Endothelial cell of umbilical vein (primary cell): ENCODE measurements around the gene AFF4. TPM values are rescaled to one million over a fixed set of nuclear protein-coding genes. Genes with fewer than 3 reads are reported as not detected.
A peak's percentile ranks its signal among the peaks of the same experiment; 100 is the strongest.

Experiments
- BruUV-seq: library from RNA; stranded (reverse); fragments of 400-500 nt; replicated peaks from 2 replicates; lab custom pipeline; 2021; lab: Mats Ljungman, UMichigan
- CTCF ChIA-PET: fragments of 300-600, 350-600 bp; sonication (Branson Sonifier 250); formaldehyde crosslinking; loops from one replicate; lab custom pipeline; 2021; ENCODE audit warnings: antibody characterized with exemption, inconsistent platforms; lab: Charles Lee
- POLR2A ChIA-PET: fragments of 300-600, 350-600 bp; sonication (Branson Sonifier 250); formaldehyde crosslinking; loops from one replicate; lab custom pipeline; 2021; ENCODE audit warnings: antibody characterized with exemption, inconsistent platforms; lab: Charles Lee
- DNase-seq: peaks from one replicate; pipeline ENCODE4 v3.0.0-alpha.2; 2011; ENCODE audit warnings: low read depth, low spot score
- FAIRE-seq: peaks from 2 replicates; lab custom pipeline; 2011; peaks lifted over from hg19 to GRCh38; lab: Jason Lieb, UNC
- H2AFZ ChIP-seq: 2 replicates; pipeline ENCODE4 v1.6.0; 2012; ENCODE audit warnings: low read depth, low read length, control low read depth, inconsistent platforms
- H3K27ac ChIP-seq: 2 replicates; pipeline ENCODE4 v1.5.1; 2011; ENCODE audit warnings: low read depth, mild to moderate bottlenecking, control low read depth, low read length, moderate library complexity; ENCODE audit not compliant: insufficient read depth
- H3K27me3 ChIP-seq, 2 experiments: 2 replicates each; pipeline versions ENCODE4 v1.6.0 to v1.6.1; 2011; ENCODE audit warnings: low read length in 2 of 2, mixed read lengths in 1 of 2; ENCODE audit not compliant: control insufficient read depth in 2 of 2, insufficient read depth in 2 of 2
- H3K36me3 ChIP-seq, 2 experiments: 2 replicates in 1 of 2; 3 replicates in 1 of 2; pipeline ENCODE4 v1.5.1; 2011; ENCODE audit warnings: low read length in 2 of 2, mild to moderate bottlenecking in 1 of 2, moderate library complexity in 1 of 2; ENCODE audit not compliant: control insufficient read depth in 2 of 2, insufficient read depth in 2 of 2; ENCODE audit errors: extremely low read depth in 1 of 2
- H3K4me1 ChIP-seq: 3 replicates; pipeline ENCODE4 v1.5.1; 2011; ENCODE audit warnings: mild to moderate bottlenecking, low read length; ENCODE audit not compliant: control insufficient read depth, insufficient read depth; ENCODE audit errors: extremely low read depth
- H3K4me2 ChIP-seq: 2 replicates; pipeline ENCODE4 v1.6.1; 2011; ENCODE audit warnings: low read length, control low read depth, mixed read lengths; ENCODE audit not compliant: insufficient read depth
- H3K4me3 ChIP-seq, 3 experiments: fragments of 200-600 bp in 1 of 3; sonication (generic), shearing (Covaris generic) in 1 of 3; replicated peaks in 1 of 3; 2 replicates each; pipeline ENCODE4 v1.5.1; 2011 to 2016; ENCODE audit warnings: control low read depth in 3 of 3, low read length in 3 of 3, mild to moderate bottlenecking in 2 of 3, inconsistent platforms in 1 of 3, low read depth in 1 of 3, moderate library complexity in 1 of 3; ENCODE audit not compliant: insufficient read depth in 1 of 3
- H3K79me2 ChIP-seq: 2 replicates; pipeline ENCODE4 v1.6.0; 2012; ENCODE audit warnings: low read length, inconsistent platforms; ENCODE audit not compliant: control insufficient read depth, insufficient read depth
- H3K9ac ChIP-seq: replicated peaks from 2 replicates; pipeline ENCODE3; 2011; ENCODE audit warnings: low read length, control low read depth; ENCODE audit not compliant: insufficient read depth; ENCODE audit errors: extremely low read depth
- H3K9me1 ChIP-seq: replicated peaks from 3 replicates; pipeline ENCODE4 v1.6.0; 2011; ENCODE audit warnings: mild to moderate bottlenecking, low read length; ENCODE audit not compliant: control insufficient read depth, insufficient read depth; ENCODE audit errors: extremely low read depth
- H3K9me3 ChIP-seq: replicated peaks from 2 replicates; pipeline ENCODE4 v1.5.1; 2012; ENCODE audit warnings: low read length, inconsistent platforms; ENCODE audit not compliant: control insufficient read depth, insufficient read depth
- H4K20me1 ChIP-seq: replicated peaks from 2 replicates; pipeline ENCODE3; 2011; ENCODE audit warnings: mild to moderate bottlenecking, low read length; ENCODE audit not compliant: control insufficient read depth, insufficient read depth; ENCODE audit errors: extremely low read depth
- EZH2 ChIP-seq: IDR thresholded peaks from 2 replicates; pipeline ENCODE4 v1.6.1; 2012; ENCODE audit warnings: borderline replicate concordance, low read depth, mild to moderate bottlenecking, moderate library complexity, low read length, inconsistent platforms; ENCODE audit not compliant: severe bottlenecking
- FOS ChIP-seq: IDR thresholded peaks from 2 replicates; pipeline ENCODE4 v1.6.1; 2011; ENCODE audit warnings: mild to moderate bottlenecking, low read length, moderate library complexity, borderline replicate concordance; ENCODE audit not compliant: insufficient read depth
- GATA2 ChIP-seq: IDR thresholded peaks from 2 replicates; pipeline ENCODE4 v1.7.0; 2011; ENCODE audit warnings: low read depth, mild to moderate bottlenecking, moderate library complexity, mixed read lengths, low read length; ENCODE audit not compliant: insufficient read length, insufficient read depth
- JUN ChIP-seq: IDR thresholded peaks from 2 replicates; pipeline ENCODE4 v1.6.1; 2011; ENCODE audit warnings: borderline replicate concordance, low read depth; ENCODE audit not compliant: insufficient read length, insufficient read depth
- MYC ChIP-seq: IDR thresholded peaks from one replicate; pipeline ENCODE4 v1.6.1; 2011; ENCODE audit warnings: mild to moderate bottlenecking, low read depth, low read length
- POLR2A ChIP-seq: IDR thresholded peaks from 2 replicates; pipeline ENCODE4 v1.6.1; 2012; ENCODE audit warnings: low read depth, mild to moderate bottlenecking, control low read depth, low read length
- POLR2AphosphoS5 ChIP-seq: IDR thresholded peaks from 2 replicates; pipeline ENCODE4 v1.6.1; 2012; ENCODE audit warnings: low read depth, mild to moderate bottlenecking, control low read depth, low read length, moderate library complexity; ENCODE audit not compliant: insufficient read depth
- dilution Hi-C: fragments of 300-500 bp; cut with MboI; formaldehyde crosslinking; loops from one replicate; pipeline ENCODE4 v1.15.0; 2019; ENCODE audit warnings: low sequenced_read_pairs; ENCODE audit not compliant: extremely low pct_ligation_motif_present
- intact Hi-C: fragments of 100-400 bp; cut with micrococcal nuclease; formaldehyde crosslinking; loops from one replicate; pipeline ENCODE4 v1.10.0; 2022
- polyA plus RNA-seq, 4 experiments: library from polyadenylated mRNA; depleted of rRNA in 3 of 4; stranded (reverse) in 3 of 4; unstranded in 1 of 4; fragments of >200 nt; gene quantifications; 2 replicates each; pipeline versions ENCODE4 v1.2.1 to v1.2.3, GENCODE V29; 2011 to 2012; ENCODE audit warnings: missing spikeins in 1 of 4
- total RNA-seq: library from RNA; stranded (reverse); gene quantifications from 2 replicates; pipeline ENCODE4 v1.2.3, GENCODE V29; 2021
- TF ChIP-seq, protein P1 (sequence below): IDR thresholded peaks from 2 replicates; pipeline ENCODE4 v1.6.1; 2011; ENCODE audit not compliant: insufficient read depth, insufficient read length
- TF ChIP-seq, protein P2 (sequence below), 2 donors: IDR thresholded peaks; 1 replicate in 1 of 2; 2 replicates in 1 of 2; pipeline ENCODE4 v1.5.1; 2011; ENCODE audit warnings: low read length in 2 of 2, mild to moderate bottlenecking in 2 of 2, moderate library complexity in 2 of 2, control low read depth in 1 of 2, inconsistent platforms in 1 of 2, low read depth in 1 of 2; ENCODE audit not compliant: insufficient read depth in 1 of 2; ENCODE audit errors: extremely low read depth in 1 of 2

Gene AFF4
- total and polyA plus RNA-seq, 2 donors (not counting 3 experiments of a cell fraction or from before 2014, with no cell fraction given), result 27.0 to 88.3 TPM

DNA sequence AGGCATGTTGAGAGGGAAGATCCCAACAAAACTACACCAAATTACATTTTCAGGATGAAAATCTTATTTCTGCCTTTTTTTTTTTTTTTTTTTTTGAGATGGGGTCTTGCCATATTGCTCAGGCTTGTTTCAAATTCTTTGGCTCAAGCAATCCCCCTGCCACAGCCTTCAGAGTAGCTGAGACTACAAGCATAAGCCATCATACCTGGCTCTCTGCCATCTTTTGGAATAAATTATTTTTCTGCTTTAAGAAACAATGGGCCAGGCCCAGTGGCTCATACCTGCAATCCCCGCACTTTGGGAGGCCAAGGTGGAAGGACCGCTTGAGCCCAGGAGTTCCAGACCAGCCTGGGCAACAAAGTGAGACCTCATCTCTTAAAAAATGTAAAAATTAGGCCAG, 14.3 kb downstream of the AFF4 start:
- Histone ChIP-seq H3K4me1 (peaks cover 29% of the 10 kb centered on the region), H3K27me3 (no peaks in the 10 kb centered on the region), H3K9me3 (no peaks in the 10 kb centered on the region), H3K9ac (no peak overlapping the region), H3K27ac (peak overlapping the region; percentile 90), H3K79me2 (peaks cover 100% of the 10 kb centered on the region), H3K9me1 (no peaks in the 10 kb centered on the region), H3K36me3 (peaks cover 0 to 2% of the 10 kb centered on the region in 2 experiments), H4K20me1 (peaks cover 36% of the 10 kb centered on the region), H3K4me3 (no peak overlapping the region), H3K4me2 (no peak overlapping the region), H2AFZ (no peak overlapping the region)
- peak; percentile 46 for DNase-seq
- dilution Hi-C loops (no loop called here), intact Hi-C loops (loop anchor here (2.0 to 5.0 kb wide), 2 partner anchors 14 to 103 kb away; partner anchors contain the start of genes AFF4 and HSPA4)
- ChIA-PET POLR2A (interaction anchor here (1.3 kb wide), 1 partner anchor 12 kb away, joined by 5 read pairs; no protein-coding TSS in a partner anchor), CTCF (interaction anchor here (0.7 to 1.0 kb wide), 2 partner anchors 12 to 298 kb away, joined by 3 read pairs; no protein-coding TSS in a partner anchor)
- no TSS peak for BruUV-seq
- TF ChIP-seq, protein P1, sequence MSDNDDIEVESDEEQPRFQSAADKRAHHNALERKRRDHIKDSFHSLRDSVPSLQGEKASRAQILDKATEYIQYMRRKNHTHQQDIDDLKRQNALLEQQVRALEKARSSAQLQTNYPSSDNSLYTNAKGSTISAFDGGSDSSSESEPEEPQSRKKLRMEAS, result no peak
- TF ChIP-seq GATA2 (no peak), EZH2 (no peak), MYC (no peak), JUN (no peak), POLR2AphosphoS5 (no peak), FOS (no peak), POLR2A (no peak)
- TF ChIP-seq, protein P2, sequence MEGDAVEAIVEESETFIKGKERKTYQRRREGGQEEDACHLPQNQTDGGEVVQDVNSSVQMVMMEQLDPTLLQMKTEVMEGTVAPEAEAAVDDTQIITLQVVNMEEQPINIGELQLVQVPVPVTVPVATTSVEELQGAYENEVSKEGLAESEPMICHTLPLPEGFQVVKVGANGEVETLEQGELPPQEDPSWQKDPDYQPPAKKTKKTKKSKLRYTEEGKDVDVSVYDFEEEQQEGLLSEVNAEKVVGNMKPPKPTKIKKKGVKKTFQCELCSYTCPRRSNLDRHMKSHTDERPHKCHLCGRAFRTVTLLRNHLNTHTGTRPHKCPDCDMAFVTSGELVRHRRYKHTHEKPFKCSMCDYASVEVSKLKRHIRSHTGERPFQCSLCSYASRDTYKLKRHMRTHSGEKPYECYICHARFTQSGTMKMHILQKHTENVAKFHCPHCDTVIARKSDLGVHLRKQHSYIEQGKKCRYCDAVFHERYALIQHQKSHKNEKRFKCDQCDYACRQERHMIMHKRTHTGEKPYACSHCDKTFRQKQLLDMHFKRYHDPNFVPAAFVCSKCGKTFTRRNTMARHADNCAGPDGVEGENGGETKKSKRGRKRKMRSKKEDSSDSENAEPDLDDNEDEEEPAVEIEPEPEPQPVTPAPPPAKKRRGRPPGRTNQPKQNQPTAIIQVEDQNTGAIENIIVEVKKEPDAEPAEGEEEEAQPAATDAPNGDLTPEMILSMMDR (IDR thresholded peaks at IDR 0.05; ENCODE audit: extremely low read depth in 1 of 2, insufficient read depth in 1 of 2, low read depth in 1 of 2, low read length in 2 of 2), result no peak
- no peak for FAIRE-seq
